Measurements from ENCODE around the gene GMPR2. TPM values are rescaled to one million over a fixed set of nuclear protein-coding genes. Genes with fewer than 3 reads are reported as not detected.

Gene GMPR2
- total and polyA plus RNA-seq, 2 experiments from 2014 or later = 60.6 to 70.6 TPM

DNA sequence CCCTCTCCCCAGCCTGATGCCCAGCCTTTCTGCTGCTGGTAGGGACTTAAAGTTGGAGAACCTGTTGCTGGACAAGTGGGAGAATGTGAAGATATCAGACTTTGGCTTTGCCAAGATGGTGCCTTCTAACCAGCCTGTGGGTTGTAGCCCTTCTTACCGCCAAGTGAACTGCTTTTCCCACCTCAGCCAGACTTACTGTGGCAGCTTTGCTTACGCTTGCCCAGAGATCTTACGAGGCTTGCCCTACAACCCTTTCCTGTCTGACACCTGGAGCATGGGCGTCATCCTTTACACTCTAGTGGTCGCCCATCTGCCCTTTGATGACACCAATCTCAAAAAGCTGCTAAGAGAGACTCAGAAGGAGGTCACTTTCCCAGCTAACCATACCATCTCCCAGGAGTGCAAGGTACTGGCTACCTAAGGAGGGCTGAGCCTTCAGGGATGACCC is 25.6 kb upstream of the GMPR2 start (continued):
- TF ChIP-seq, protein P1, sequence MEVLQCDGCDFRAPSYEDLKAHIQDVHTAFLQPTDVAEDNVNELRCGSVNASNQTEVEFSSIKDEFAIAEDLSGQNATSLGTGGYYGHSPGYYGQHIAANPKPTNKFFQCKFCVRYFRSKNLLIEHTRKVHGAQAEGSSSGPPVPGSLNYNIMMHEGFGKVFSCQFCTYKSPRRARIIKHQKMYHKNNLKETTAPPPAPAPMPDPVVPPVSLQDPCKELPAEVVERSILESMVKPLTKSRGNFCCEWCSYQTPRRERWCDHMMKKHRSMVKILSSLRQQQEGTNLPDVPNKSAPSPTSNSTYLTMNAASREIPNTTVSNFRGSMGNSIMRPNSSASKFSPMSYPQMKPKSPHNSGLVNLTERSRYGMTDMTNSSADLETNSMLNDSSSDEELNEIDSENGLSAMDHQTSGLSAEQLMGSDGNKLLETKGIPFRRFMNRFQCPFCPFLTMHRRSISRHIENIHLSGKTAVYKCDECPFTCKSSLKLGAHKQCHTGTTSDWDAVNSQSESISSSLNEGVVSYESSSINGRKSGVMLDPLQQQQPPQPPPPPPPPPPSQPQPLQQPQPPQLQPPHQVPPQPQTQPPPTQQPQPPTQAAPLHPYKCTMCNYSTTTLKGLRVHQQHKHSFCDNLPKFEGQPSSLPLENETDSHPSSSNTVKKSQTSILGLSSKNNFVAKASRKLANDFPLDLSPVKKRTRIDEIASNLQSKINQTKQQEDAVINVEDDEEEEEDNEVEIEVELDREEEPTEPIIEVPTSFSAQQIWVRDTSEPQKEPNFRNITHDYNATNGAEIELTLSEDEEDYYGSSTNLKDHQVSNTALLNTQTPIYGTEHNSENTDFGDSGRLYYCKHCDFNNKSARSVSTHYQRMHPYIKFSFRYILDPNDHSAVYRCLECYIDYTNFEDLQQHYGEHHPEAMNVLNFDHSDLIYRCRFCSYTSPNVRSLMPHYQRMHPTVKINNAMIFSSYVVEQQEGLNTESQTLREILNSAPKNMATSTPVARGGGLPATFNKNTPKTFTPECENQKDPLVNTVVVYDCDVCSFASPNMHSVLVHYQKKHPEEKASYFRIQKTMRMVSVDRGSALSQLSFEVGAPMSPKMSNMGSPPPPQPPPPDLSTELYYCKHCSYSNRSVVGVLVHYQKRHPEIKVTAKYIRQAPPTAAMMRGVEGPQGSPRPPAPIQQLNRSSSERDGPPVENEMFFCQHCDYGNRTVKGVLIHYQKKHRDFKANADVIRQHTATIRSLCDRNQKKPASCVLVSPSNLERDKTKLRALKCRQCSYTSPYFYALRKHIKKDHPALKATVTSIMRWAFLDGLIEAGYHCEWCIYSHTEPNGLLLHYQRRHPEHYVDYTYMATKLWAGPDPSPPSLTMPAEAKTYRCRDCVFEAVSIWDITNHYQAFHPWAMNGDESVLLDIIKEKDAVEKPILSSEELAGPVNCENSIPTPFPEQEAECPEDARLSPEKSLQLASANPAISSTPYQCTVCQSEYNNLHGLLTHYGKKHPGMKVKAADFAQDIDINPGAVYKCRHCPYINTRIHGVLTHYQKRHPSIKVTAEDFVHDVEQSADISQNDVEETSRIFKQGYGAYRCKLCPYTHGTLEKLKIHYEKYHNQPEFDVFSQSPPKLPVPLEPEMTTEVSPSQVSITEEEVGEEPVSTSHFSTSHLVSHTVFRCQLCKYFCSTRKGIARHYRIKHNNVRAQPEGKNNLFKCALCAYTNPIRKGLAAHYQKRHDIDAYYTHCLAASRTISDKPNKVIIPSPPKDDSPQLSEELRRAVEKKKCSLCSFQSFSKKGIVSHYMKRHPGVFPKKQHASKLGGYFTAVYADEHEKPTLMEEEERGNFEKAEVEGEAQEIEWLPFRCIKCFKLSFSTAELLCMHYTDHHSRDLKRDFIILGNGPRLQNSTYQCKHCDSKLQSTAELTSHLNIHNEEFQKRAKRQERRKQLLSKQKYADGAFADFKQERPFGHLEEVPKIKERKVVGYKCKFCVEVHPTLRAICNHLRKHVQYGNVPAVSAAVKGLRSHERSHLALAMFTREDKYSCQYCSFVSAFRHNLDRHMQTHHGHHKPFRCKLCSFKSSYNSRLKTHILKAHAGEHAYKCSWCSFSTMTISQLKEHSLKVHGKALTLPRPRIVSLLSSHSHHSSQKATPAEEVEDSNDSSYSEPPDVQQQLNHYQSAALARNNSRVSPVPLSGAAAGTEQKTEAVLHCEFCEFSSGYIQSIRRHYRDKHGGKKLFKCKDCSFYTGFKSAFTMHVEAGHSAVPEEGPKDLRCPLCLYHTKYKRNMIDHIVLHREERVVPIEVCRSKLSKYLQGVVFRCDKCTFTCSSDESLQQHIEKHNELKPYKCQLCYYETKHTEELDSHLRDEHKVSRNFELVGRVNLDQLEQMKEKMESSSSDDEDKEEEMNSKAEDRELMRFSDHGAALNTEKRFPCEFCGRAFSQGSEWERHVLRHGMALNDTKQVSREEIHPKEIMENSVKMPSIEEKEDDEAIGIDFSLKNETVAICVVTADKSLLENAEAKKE (CRISPR knock-in tag; IDR thresholded peaks at IDR 0.05) = no peak
- TF ChIP-seq EZH2phosphoT487 (IDR thresholded peaks at IDR 0.05; ENCODE audit: unreplicated experiment) (no peak), EZH2 (IDR thresholded peaks at IDR 0.05; ENCODE audit: low read depth, unreplicated experiment) (no peak), ZNF331 (CRISPR knock-in tag; IDR thresholded peaks at IDR 0.05; ENCODE audit: low read depth) (no peak), ZNF114 (CRISPR knock-in tag; IDR thresholded peaks at IDR 0.05) (no peak), JUNB (IDR thresholded peaks at IDR 0.05; ENCODE audit: unreplicated experiment) (no peak)
- TF ChIP-seq, protein P2, sequence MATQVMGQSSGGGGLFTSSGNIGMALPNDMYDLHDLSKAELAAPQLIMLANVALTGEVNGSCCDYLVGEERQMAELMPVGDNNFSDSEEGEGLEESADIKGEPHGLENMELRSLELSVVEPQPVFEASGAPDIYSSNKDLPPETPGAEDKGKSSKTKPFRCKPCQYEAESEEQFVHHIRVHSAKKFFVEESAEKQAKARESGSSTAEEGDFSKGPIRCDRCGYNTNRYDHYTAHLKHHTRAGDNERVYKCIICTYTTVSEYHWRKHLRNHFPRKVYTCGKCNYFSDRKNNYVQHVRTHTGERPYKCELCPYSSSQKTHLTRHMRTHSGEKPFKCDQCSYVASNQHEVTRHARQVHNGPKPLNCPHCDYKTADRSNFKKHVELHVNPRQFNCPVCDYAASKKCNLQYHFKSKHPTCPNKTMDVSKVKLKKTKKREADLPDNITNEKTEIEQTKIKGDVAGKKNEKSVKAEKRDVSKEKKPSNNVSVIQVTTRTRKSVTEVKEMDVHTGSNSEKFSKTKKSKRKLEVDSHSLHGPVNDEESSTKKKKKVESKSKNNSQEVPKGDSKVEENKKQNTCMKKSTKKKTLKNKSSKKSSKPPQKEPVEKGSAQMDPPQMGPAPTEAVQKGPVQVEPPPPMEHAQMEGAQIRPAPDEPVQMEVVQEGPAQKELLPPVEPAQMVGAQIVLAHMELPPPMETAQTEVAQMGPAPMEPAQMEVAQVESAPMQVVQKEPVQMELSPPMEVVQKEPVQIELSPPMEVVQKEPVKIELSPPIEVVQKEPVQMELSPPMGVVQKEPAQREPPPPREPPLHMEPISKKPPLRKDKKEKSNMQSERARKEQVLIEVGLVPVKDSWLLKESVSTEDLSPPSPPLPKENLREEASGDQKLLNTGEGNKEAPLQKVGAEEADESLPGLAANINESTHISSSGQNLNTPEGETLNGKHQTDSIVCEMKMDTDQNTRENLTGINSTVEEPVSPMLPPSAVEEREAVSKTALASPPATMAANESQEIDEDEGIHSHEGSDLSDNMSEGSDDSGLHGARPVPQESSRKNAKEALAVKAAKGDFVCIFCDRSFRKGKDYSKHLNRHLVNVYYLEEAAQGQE (IDR thresholded peaks at IDR 0.05; ENCODE audit: unreplicated experiment) = no peak
